Aorta (tissue), 5 donors: Measurements from ENCODE around the gene HRH3. TPM values are rescaled to one million over a fixed set of nuclear protein-coding genes. Genes with fewer than 3 reads are reported as not detected.

ENCODE experiments used
- ATAC-seq: fragments of 200-7000 bp; cut with Tn5 transposase; one replicate; pipeline ENCODE4 v1.9.1; 2022; ENCODE audit warnings: moderate library complexity; ENCODE audit not compliant: low FRiP score
- DNase-seq, 2 donors: peaks; one replicate each; pipeline ENCODE4 v3.0.0-alpha.2; 2020
- H3K27ac ChIP-seq, 2 donors: one replicate each; pipeline ENCODE4 v1.5.1; 2013; ENCODE audit warnings: low read length in 2 of 2, mild to moderate bottlenecking in 2 of 2, moderate library complexity in 2 of 2, control low read depth in 1 of 2, inconsistent platforms in 1 of 2, low read depth in 1 of 2
- H3K27me3 ChIP-seq, 2 donors: one replicate each; pipeline ENCODE4 v1.6.1; 2013; ENCODE audit warnings: control low read depth in 1 of 2, low read length in 1 of 2, mild to moderate bottlenecking in 1 of 2, moderate library complexity in 1 of 2; ENCODE audit not compliant: insufficient read depth in 2 of 2, control insufficient read depth in 1 of 2
- H3K36me3 ChIP-seq, 2 donors: one replicate each; pipeline ENCODE4 v1.6.1; 2013; ENCODE audit warnings: control low read depth in 1 of 2, low read length in 1 of 2, mild to moderate bottlenecking in 1 of 2; ENCODE audit not compliant: insufficient read depth in 2 of 2, control insufficient read depth in 1 of 2
- H3K4me1 ChIP-seq, 2 donors: one replicate each; pipeline ENCODE4 v1.6.1; 2013; ENCODE audit warnings: low read length in 2 of 2, control low read depth in 1 of 2, mild to moderate bottlenecking in 1 of 2, moderate library complexity in 1 of 2; ENCODE audit not compliant: insufficient read depth in 2 of 2, control insufficient read depth in 1 of 2
- H3K4me3 ChIP-seq, 2 donors: one replicate each; pipeline ENCODE4 v1.5.1; 2013; ENCODE audit warnings: low read length in 2 of 2, control low read depth in 1 of 2, mild to moderate bottlenecking in 1 of 2
- H3K9me3 ChIP-seq: one replicate; pipeline ENCODE4 v1.6.1; 2013; ENCODE audit warnings: mild to moderate bottlenecking, low read length; ENCODE audit not compliant: control insufficient read depth
- WGBS, 2 donors: extraction: QIAGEN DNeasy Blood & Tissue Kit; methylation state at CpG; one replicate each; pipeline ENCODE4 v1.1.7; 2013; 5-methylcytosine and 5-hydroxymethylcytosine counted together
- intact Hi-C, 2 donors: fragments of 100-400 bp; cut with DNase I; formaldehyde crosslinking; loops; one replicate each; pipeline versions ENCODE4 v1.14.2 to v1.15.0; 2022
- polyA plus RNA-seq, 2 donors: library from polyadenylated mRNA; stranded (reverse); fragments of 200-250 nt; gene quantifications; one replicate each; pipeline ENCODE4 v1.2.3, GENCODE V29; 2013
- total RNA-seq, 2 donors: library from RNA; stranded (reverse); fragmentation: NEBNext Ultra II Directional; extraction: Animal tissue kit (Norgen Biotek cat#: 25700); gene quantifications; one replicate each; pipeline ENCODE4 v1.2.1, GENCODE V29; 2021
- donor health status: healthy with polysubstance abuse.
- donor health status: Bipolar disorder and iron deficiency.
- donor health status: DM: no; HTN: no; CAD: no.
- donor health status: DM: no; HTN: no; CAD: no.
- donor health status: DM: yes; HTN: yes; CAD: no.

The HRH3 gene
- total and polyA plus RNA-seq, 4 donors, result not detected

DNA sequence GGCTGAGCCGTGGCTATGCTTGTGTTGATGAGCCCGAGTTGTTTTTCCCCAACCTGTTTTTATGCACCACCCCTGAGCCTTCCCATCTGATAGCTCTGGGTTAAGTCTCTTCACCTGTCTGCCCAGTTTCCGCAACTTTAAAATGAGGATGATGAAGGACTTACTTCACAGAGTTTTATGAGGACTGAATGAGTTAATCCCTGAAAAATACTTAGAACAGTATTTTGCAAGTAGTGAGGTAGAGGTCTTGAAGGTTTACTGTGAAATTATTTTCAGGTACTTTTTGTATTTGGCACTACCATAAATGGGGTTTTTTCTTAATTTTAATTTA lies 34.0 kb downstream of the HRH3 start:
- intact Hi-C loops, result loop anchor here in 1 of 2 donors (10.0 kb wide), 1 partner anchor 189 kb away; no protein-coding TSS in a partner anchor
- peaks cover 0 to 3% of the 10 kb centered on the region in 2 donors for H3K4me1 ChIP-seq
- ATAC-seq (no peak), DNase-seq (no peak)
- 74 to 79% methylated on average over 3 of the region's 3 CpGs for WGBS, 2 donors
- H3K9me3 ChIP-seq, result no peaks in the 10 kb centered on the region
- no peaks in the 10 kb centered on the region for H3K36me3 ChIP-seq
- no peaks in the 10 kb centered on the region for H3K27me3 ChIP-seq
- H3K27ac ChIP-seq, result no peak overlapping the region
- no peak overlapping the region for H3K4me3 ChIP-seq

GRCh38 chr20:62183426-62184142 lies 36.5 kb downstream of the HRH3 start:
- intact Hi-C loops, result loop anchor here in 1 of 2 donors (2.0 to 10.0 kb wide), 3 partner anchors 41 to 191 kb away; partner anchors contain the start of genes OSBPL2, PSMA7 and SS18L1
- ATAC-seq (no peak), DNase-seq (no peak)
- Histone ChIP-seq H3K4me1 (peaks cover 0 to 3% of the 10 kb centered on the region in 2 donors), H3K36me3 (no peaks in the 10 kb centered on the region), H3K4me3 (peak overlapping the region; percentile 56 to 91), H3K27ac (peak overlapping the region in 1 of 2 donors; percentile 55), H3K9me3 (no peaks in the 10 kb centered on the region), H3K27me3 (no peaks in the 10 kb centered on the region)
- WGBS, 2 donors, result 25 to 26% methylated on average over 25 of the region's 25 CpGs

DNA sequence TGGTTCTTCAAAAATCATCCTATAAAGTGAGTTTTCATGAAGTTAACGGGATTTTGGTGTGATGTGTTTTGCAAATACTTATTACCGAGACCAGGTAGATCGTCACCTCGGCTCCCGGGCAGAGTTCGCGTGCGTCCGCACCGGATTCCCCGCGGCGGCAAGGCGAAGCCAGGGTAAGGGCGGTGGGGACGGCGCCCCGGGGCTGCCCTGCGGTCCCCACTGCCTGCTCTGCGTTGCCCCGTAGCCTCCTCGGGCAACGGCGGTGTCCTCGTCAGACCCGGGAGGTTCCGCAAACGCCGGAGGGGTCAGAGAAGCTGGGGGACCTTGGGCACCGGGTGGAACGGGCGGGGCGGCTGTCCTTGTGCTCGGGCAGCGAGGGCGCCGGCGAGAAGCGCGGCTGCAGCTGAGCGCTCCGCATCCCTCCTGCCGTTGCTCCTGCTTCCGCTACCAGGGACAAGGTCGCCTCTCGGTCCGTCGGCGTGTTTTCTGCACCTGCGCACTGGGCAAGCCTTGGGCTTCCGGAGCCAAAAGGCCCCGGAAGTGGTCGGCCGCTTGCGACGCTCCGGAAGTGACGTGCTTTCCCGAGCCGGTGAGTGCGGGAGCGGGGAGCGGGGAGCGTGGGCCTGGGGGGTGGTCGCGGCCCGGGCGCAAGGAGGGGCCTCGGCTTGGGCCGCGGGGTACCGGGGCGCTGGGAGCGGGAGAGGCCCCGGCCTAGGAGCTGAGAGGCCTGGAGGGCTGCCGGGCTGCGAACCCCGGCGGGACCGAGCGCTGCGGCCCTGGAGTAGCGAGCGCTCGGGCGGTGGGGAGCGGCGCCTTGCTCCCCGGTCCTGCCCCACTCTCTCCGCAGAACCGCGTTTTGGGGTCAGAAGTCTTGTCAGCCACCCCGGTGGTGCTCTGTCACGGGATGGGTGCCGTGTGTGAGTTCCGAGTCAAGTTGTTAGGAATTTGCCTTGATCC lies 37.3 kb downstream of the HRH3 start, which contains the start of gene MTG2:
Gene MTG2, plus strand, starts transcription at position 560 of the 957 bp plus-strand sequence. CDS start 10,393 bp downstream, outside the sequence.
- intact Hi-C loops, result loop anchor here in 1 of 2 donors (2.0 to 10.0 kb wide), 3 partner anchors 40 to 192 kb away; partner anchors contain the start of genes OSBPL2, PSMA7 and SS18L1
- H3K36me3 ChIP-seq, result no peaks in the 10 kb centered on the region
- peak within 1 kb of the TSS; percentile 56 to 91 for H3K4me3 ChIP-seq
- H3K4me1 ChIP-seq, result peaks cover 0 to 3% of the 10 kb centered on the region in 2 donors
- no peaks in the 10 kb centered on the region for H3K27me3 ChIP-seq
- peak; percentile 97 for ATAC-seq
- H3K27ac ChIP-seq, result peak within 1 kb of the TSS; percentile 49 to 55
- 0% methylated on average over 85 to 96 of the region's 96 CpGs for WGBS, 2 donors
- peak; percentile 97 to 99 for DNase-seq
- H3K9me3 ChIP-seq, result no peaks in the 10 kb centered on the region

DNA sequence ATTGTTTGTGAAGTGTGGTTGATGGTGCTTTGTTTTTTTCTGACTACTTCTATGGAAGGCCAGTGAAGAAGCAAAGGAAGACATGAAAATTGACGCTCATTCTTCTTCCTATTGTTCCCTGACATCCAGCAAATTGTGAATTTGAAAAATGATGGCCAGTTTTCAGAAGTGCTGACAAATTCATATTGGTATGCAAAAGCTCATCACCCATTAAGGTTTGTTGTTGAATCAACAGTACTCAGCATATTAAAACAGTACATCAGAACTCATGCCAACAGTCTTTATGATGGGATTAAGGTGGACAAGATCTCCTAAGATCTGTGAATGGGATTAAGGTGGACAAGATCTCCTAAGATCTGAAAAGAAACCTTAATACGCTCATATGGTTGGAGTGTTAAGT lies 38.3 kb downstream of the HRH3 start:
- H3K4me3 ChIP-seq, result no peak overlapping the region
- H3K27me3 ChIP-seq, result no peaks in the 10 kb centered on the region
- no peaks in the 10 kb centered on the region for H3K9me3 ChIP-seq
- 87 to 92% methylated on average over 2 of the region's 2 CpGs for WGBS, 2 donors
- H3K4me1 ChIP-seq, result peaks cover 0 to 3% of the 10 kb centered on the region in 2 donors
- DNase-seq (no peak), ATAC-seq (no peak)
- intact Hi-C loops, result loop anchor here in 1 of 2 donors (2.0 to 10.0 kb wide), 3 partner anchors 40 to 193 kb away; partner anchors contain the start of genes OSBPL2, PSMA7 and SS18L1
- no peaks in the 10 kb centered on the region for H3K36me3 ChIP-seq
- H3K27ac ChIP-seq, result no peak overlapping the region

GRCh38 chr20:62179162-62179504 lies 40.9 kb downstream of the HRH3 start:
- no peak overlapping the region for H3K27ac ChIP-seq
- 92 to 93% methylated on average over 14 of the region's 14 CpGs for WGBS, 2 donors
- no peaks in the 10 kb centered on the region for H3K36me3 ChIP-seq
- H3K27me3 ChIP-seq, result no peaks in the 10 kb centered on the region
- intact Hi-C loops, result no loop called here
- H3K4me1 ChIP-seq, result no peaks in the 10 kb centered on the region
- H3K9me3 ChIP-seq, result no peaks in the 10 kb centered on the region
- DNase-seq, result peak; percentile 26 to 70
- ATAC-seq, result no peak
- H3K4me3 ChIP-seq, result no peak overlapping the region

DNA sequence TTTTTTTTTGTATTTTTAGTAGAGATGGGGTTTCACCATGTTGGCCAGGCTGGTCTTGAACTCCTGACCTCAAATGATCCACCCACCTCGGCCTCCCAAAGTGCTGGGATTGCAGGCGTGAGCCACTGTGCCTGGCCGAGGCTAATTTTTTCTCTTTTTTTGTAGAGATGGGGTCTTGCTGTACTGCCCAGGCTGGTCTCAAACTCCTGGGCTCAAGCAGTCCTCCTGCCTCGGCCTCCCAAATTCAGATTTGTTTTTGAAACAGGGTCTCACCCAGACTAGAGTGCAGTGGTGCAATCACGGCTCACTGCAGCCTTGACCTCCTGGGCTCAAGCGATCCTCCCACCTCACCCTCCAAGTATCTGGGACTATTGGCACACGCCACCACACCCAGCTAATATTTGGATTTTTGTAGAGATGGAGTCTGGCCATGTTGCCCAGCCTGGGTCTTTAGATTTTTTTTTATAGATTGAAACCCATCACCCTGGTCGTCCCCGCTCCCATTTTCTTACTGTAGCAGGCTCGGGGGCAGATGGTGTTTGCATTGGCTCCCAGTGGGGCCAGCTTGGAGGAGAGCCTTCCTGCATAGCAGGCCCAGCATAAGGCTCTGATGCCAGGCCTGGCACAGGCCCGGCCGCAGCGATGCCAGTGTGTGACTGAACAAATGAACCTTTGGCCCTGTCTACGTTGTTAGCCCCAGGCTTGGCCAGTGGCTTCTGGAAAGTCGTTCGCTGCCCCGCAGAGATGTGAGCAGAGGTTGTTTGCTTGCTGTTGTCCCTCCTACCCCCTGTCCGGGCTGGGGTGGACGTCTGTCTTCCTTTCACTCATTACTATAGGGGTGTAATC lies 41.5 kb downstream of the HRH3 start:
- H3K27me3 ChIP-seq, result no peaks in the 10 kb centered on the region
- H3K36me3 ChIP-seq, result no peaks in the 10 kb centered on the region
- intact Hi-C loops, result no loop called here
- DNase-seq, result peak in 1 of 2 donors; percentile 45
- H3K27ac ChIP-seq, result no peak overlapping the region
- 29 to 45% methylated on average over 19 of the region's 19 CpGs for whole genome bisulfite sequencing, 2 donors
- no peak overlapping the region for H3K4me3 ChIP-seq
- no peaks in the 10 kb centered on the region for H3K4me1 ChIP-seq
- ATAC-seq, result no peak
- no peaks in the 10 kb centered on the region for H3K9me3 ChIP-seq

DNA sequence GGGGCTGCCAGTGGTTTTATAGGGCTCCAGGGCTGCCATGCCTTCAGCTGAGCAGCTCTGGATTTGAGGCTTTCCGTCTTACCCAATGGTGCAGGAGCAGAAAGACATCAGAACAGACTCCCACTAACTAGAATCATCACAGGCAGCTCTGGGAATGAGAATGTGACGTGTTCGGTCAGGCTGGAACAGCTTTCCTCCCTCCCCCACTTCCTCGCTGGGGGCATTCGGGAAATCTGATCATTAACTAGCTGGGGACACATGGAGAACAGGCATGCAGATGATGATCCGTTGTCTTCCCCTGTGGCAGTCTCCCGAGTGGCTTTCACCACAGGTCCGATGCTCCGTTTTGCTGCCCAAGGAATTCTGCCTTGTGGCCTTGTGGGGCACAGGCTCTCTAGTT lies 42.8 kb downstream of the HRH3 start:
- WGBS, 2 donors, result 92 to 93% methylated on average over 9 of the region's 9 CpGs
- Histone ChIP-seq H3K9me3 (no peaks in the 10 kb centered on the region), H3K4me1 (no peaks in the 10 kb centered on the region), H3K27ac (no peak overlapping the region), H3K27me3 (no peaks in the 10 kb centered on the region), H3K36me3 (no peaks in the 10 kb centered on the region), H3K4me3 (no peak overlapping the region)
- intact Hi-C loops, result no loop called here
- DNase-seq (no peak), ATAC-seq (no peak)

GRCh38 chr20:62176866-62177265 lies 43.2 kb downstream of the HRH3 start:
- no peaks in the 10 kb centered on the region for H3K9me3 ChIP-seq
- H3K27me3 ChIP-seq, result no peaks in the 10 kb centered on the region
- 92 to 93% methylated on average over 15 of the region's 15 CpGs for WGBS, 2 donors
- H3K4me3 ChIP-seq, result no peak overlapping the region
- no peak overlapping the region for H3K27ac ChIP-seq
- intact Hi-C loops, result no loop called here
- no peak for ATAC-seq
- H3K36me3 ChIP-seq, result no peaks in the 10 kb centered on the region
- H3K4me1 ChIP-seq, result no peaks in the 10 kb centered on the region
- DNase-seq, result peak in 1 of 2 donors; percentile 58
